K562 (cell line): ENCODE results near the gene SAV1. TPM values are rescaled to one million over a fixed set of nuclear protein-coding genes. Genes with fewer than 3 reads are reported as not detected.

Experiments used
- ATAC-seq: fragments of 200-7000 bp; cut with Tn5 transposase; 3 replicates; pipeline ENCODE4 v1.9.1; 2020; ENCODE audit warnings: moderate library complexity
- BruUV-seq: library from RNA; stranded (reverse); fragments of 400-500 nt; replicated peaks from 2 replicates; lab custom pipeline; 2021; lab: Mats Ljungman, UMichigan
- CTCF ChIA-PET: fragments of 300-600 bp; formaldehyde crosslinking; extraction: SDS; loops from one replicate; lab custom pipeline; 2021; ENCODE audit warnings: low intra/inter-chr PET ratio; lab: Yijun Ruan, JAX
- POLR2A ChIA-PET: fragments of 300-600, 350-650 bp; sonication (Branson Sonifier 250); formaldehyde crosslinking; extraction: SDS; loops from one replicate; lab custom pipeline; 2021; ENCODE audit warnings: antibody characterized with exemption, inconsistent platforms; lab: Yijun Ruan, JAX
- DNase-seq, 4 experiments: peaks; one replicate each; pipeline versions ENCODE4 v3.0.0 to v3.0.0-alpha.2; 2011 to 2018; ENCODE audit warnings: low spot score in 3 of 4, mixed read lengths in 3 of 4; ENCODE audit errors: extremely low read depth in 1 of 4
- FAIRE-seq: peaks from 2 replicates; lab custom pipeline; 2011; peaks lifted over from hg19 to GRCh38; lab: Jason Lieb, UNC
- H2AFZ ChIP-seq: 2 replicates; pipeline ENCODE4 v1.6.0; 2011; ENCODE audit warnings: low read depth, low read length, control low read depth, inconsistent platforms
- H3K27ac ChIP-seq: fragments of 200-600 bp; 3 replicates; pipeline ENCODE4 v1.8.0; 2011; ENCODE audit warnings: low read depth, mild to moderate bottlenecking, control low read depth, inconsistent platforms, low read length, moderate library complexity, mixed read lengths; ENCODE audit errors: extremely low read depth
- H3K27me3 ChIP-seq, 2 experiments: fragments of 300-600 bp in 1 of 2; 2 replicates in 1 of 2; 3 replicates in 1 of 2; pipeline versions ENCODE4 v1.6.0 to v1.8.0; 2011; ENCODE audit warnings: inconsistent platforms in 2 of 2, low read length in 2 of 2, mild to moderate bottlenecking in 1 of 2, mixed read lengths in 1 of 2, moderate library complexity in 1 of 2; ENCODE audit not compliant: control insufficient read depth in 2 of 2, insufficient read depth in 2 of 2
- H3K36me3 ChIP-seq: fragments of 300-600 bp; 3 replicates; pipeline ENCODE4 v1.8.0; 2011; ENCODE audit warnings: mild to moderate bottlenecking, low read length, inconsistent platforms; ENCODE audit not compliant: control insufficient read depth, insufficient read depth
- H3K4me1 ChIP-seq, 2 experiments: fragments of 200-600 bp in 1 of 2; replicated peaks in 1 of 2; 2 replicates in 1 of 2; 3 replicates in 1 of 2; pipeline versions ENCODE4 v1.5.1 to v1.8.0; 2011; ENCODE audit warnings: inconsistent platforms in 2 of 2, low read length in 2 of 2, mild to moderate bottlenecking in 1 of 2, mixed read lengths in 1 of 2, moderate library complexity in 1 of 2; ENCODE audit not compliant: control insufficient read depth in 2 of 2, insufficient read depth in 2 of 2
- H3K4me2 ChIP-seq: 2 replicates; pipeline ENCODE4 v1.6.1; 2011; ENCODE audit warnings: low read length, control low read depth, inconsistent platforms, mixed read lengths; ENCODE audit not compliant: insufficient read depth
- H3K4me3 ChIP-seq: fragments of 200-600 bp; sonication (generic), shearing (Covaris generic); 2 replicates; pipeline ENCODE4 v1.5.1; 2016; ENCODE audit warnings: control low read depth, inconsistent platforms
- H3K79me2 ChIP-seq: fragments of 200-600 bp; 3 replicates; pipeline ENCODE4 v1.8.0; 2011; ENCODE audit warnings: low read length, inconsistent platforms; ENCODE audit not compliant: control insufficient read depth, insufficient read depth
- H3K9ac ChIP-seq, 2 experiments: 2 replicates each; pipeline versions ENCODE4 v1.6.0 to v1.6.1; 2011; ENCODE audit warnings: low read depth in 2 of 2, low read length in 2 of 2, control low read depth in 1 of 2, inconsistent platforms in 1 of 2, mild to moderate bottlenecking in 1 of 2, mixed read lengths in 1 of 2; ENCODE audit not compliant: insufficient read depth in 1 of 2
- H3K9me1 ChIP-seq: one replicate; pipeline ENCODE4 v1.6.0; 2011; ENCODE audit warnings: inconsistent platforms, mild to moderate bottlenecking, low read length, moderate library complexity; ENCODE audit not compliant: control insufficient read depth, insufficient read depth
- H3K9me3 ChIP-seq: replicated peaks from 2 replicates; pipeline ENCODE4 v1.5.1; 2011; ENCODE audit warnings: low read depth, low read length, inconsistent platforms; ENCODE audit not compliant: control insufficient read depth, insufficient read depth
- H4K20me1 ChIP-seq: replicated peaks from 2 replicates; pipeline ENCODE4 v1.6.1; 2011; ENCODE audit warnings: low read length, inconsistent platforms, mixed read lengths; ENCODE audit not compliant: control insufficient read depth, insufficient read depth
- ARHGAP35 ChIP-seq: fragments of 450-650 bp; IDR thresholded peaks from 2 replicates; pipeline ENCODE4 v1.6.1; 2018; ENCODE audit not compliant: partially characterized antibody
- HNRNPH1 ChIP-seq: fragments of 200-400 bp; formaldehyde crosslinking; optimal IDR thresholded peaks from 2 replicates; pipeline ENCODE3; 2017; ENCODE audit warnings: low read depth, mild to moderate bottlenecking, low read length, moderate library complexity
- MYNN ChIP-seq, 2 experiments: sonication (generic); formaldehyde crosslinking in 1 of 2; IDR thresholded peaks; 2 replicates each; pipeline versions ENCODE4 v1.5.0 to v1.6.1; 2016 to 2020; ENCODE audit warnings: antibody characterized with exemption in 1 of 2, missing genetic modification reagents in 1 of 2
- NBN ChIP-seq: fragments of 450-650 bp; IDR thresholded peaks from 2 replicates; pipeline ENCODE4 v1.6.1; 2016; ENCODE audit warnings: low read depth, mild to moderate bottlenecking
- OTX1 ChIP-seq: fragments of 450-650 bp; formaldehyde crosslinking; IDR thresholded peaks from 2 replicates; pipeline ENCODE4 v1.4.0; 2022; ENCODE audit warnings: mild to moderate bottlenecking
- POU5F1 ChIP-seq: fragments of 150-350 bp; IDR thresholded peaks from 2 replicates; pipeline ENCODE4 v1.6.1; 2014; ENCODE audit warnings: borderline replicate concordance, low read length, low read depth, mild to moderate bottlenecking; ENCODE audit not compliant: partially characterized antibody
- RAD21 ChIP-seq, 2 experiments: fragments of 250-450 bp in 1 of 2; fragments of 450-650 bp in 1 of 2; sonication (Bioruptor Pico) in 1 of 2; formaldehyde crosslinking in 1 of 2; IDR thresholded peaks in 1 of 2; conservative IDR thresholded peaks in 1 of 2; 2 replicates each; pipeline versions ENCODE4 v1.4.0 to v1.8.0; 2020 to 2022; ENCODE audit warnings: mild to moderate bottlenecking in 2 of 2, moderate library complexity in 1 of 2
- RAD51 ChIP-seq: fragments of 450-650 bp; IDR thresholded peaks from 2 replicates; pipeline ENCODE4 v1.7.1; 2016; ENCODE audit warnings: low read depth, mild to moderate bottlenecking, borderline replicate concordance
- TEAD2 ChIP-seq: fragments of 450-650 bp; IDR thresholded peaks from 2 replicates; pipeline ENCODE4 v1.6.1; 2016; ENCODE audit warnings: missing genetic modification characterization, control low read depth, missing compliant biosample characterization
- XRCC5 ChIP-seq: fragments of 200-400 bp; formaldehyde crosslinking; IDR thresholded peaks from 2 replicates; pipeline ENCODE4 v1.6.1; 2017; ENCODE audit warnings: low read depth, mild to moderate bottlenecking, low read length
- ZNF143 ChIP-seq: sonication (generic); formaldehyde crosslinking; IDR thresholded peaks from 2 replicates; pipeline ENCODE4 v1.9.0; 2022; ENCODE audit warnings: mild to moderate bottlenecking, missing genetic modification reagents
- WGBS: fragments of 100-300 bp; shearing (Covaris generic); methylation state at CpG from one replicate; pipeline ENCODE4 v1.1.6; 2016; ENCODE audit warnings: low coverage, mixed read lengths; ENCODE audit not compliant: insufficient coverage; ENCODE audit errors: missing lambda C conversion rate; 5-methylcytosine and 5-hydroxymethylcytosine counted together
- in situ Hi-C: fragments of 300-500 bp; cut with MboI; formaldehyde crosslinking; loops from 4 replicates; pipeline ENCODE4 v1.15.0; 2018; ENCODE audit warnings: inconsistent platforms, mixed read lengths
- intact Hi-C: fragments of 100-400 bp; cut with micrococcal nuclease; formaldehyde crosslinking; loops from 2 replicates; pipeline ENCODE4 v1.14.2; 2022
- polyA plus RNA-seq, 8 experiments: library from polyadenylated mRNA; depleted of rRNA in 4 of 8; stranded (reverse) in 5 of 8; unstranded in 3 of 8; fragments of >200 nt; fragmentation: Nextera tagmentation in 2 of 8; fragmentation: Illumina TruSeq in 1 of 8; extraction: Ambion mirVana in 2 of 8; extraction: Trizol in 1 of 8; gene quantifications; 2 replicates each; pipeline versions ENCODE4 v1.2.1 to v1.2.3, GENCODE V29; 2011 to 2014; ENCODE audit warnings: inconsistent platforms in 1 of 8, missing spikeins in 1 of 8
- total RNA-seq, 7 experiments: library from RNA; depleted of rRNA in 6 of 7; stranded (reverse); fragments of >200 nt in 6 of 7; fragmentation: Illumina TruSeq in 2 of 7; extraction: Trizol in 2 of 7; gene quantifications; 2 replicates each; pipeline versions ENCODE4 v1.2.1 to v1.2.3, GENCODE V29; 2011 to 2021; ENCODE audit warnings: low replicate concordance in 1 of 7
- TF ChIP-seq, protein P1 (sequence below): fragments of 450-650 bp; IDR thresholded peaks from 2 replicates; pipeline ENCODE4 v1.6.1; 2018; ENCODE audit not compliant: partially characterized antibody

The SAV1 gene
- total and polyA plus RNA-seq, 9 of the 15 experiments (the other 6 are each of a cell fraction or from before 2014, with no cell fraction given) = 6.5 to 18.1 (median 16.1) TPM

DNA sequence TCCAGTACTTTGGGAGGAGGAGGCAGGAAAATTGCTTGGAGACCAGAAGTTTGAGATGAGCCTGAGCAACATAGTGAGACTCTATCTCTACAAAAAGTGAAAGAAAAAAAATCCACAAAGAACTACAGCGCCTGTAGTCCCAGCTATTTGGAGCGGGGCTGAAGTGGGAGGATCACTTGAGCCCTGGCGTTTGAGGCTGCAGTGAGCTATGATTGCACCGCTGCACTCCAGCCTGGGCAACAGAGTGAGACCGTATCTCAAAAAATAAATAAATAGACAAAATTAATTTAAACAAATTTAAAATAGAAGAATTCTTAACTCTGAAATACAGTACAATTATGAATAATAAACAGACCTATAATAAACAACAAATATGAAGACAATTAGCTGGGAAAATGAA lies 67.3 kb downstream of the SAV1 start:
- 21% methylated on average over 5 of the region's 5 CpGs for WGBS

DNA sequence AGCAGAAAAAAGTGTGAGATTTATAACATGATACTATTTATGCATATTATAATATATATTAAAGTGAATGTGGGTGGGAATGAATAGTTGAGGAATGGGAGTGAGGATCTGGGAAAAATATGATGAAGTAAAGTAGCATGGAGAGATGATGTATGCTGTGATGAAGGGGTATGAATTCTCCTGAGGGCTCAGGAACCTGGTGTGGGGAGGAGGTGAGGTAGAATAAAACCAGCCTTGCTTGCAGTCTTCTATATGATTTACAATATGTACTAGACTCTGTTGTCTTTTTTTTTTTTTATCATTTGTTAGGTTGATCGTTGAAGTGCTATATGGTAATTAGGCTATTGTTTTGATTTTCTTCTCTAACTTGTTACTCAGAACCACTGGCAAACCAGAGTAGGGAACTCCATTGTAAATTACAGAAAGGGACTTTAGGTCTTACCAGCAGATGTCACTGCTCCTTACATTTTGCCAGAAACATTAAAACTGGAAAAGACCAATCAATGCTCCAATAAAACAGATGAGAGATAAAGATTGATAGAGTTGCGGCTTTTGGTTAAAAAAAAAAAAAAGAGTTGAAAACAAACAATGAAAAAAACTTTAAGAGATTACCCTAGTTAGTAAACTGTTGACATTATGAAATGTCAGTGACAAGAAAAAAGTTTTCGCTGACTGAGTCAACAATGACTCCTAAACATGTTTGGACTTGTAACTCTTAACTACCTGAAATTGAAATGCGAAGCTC lies 68.2 kb downstream of the SAV1 start:
- Histone ChIP-seq H2AFZ (no peak overlapping the region), H4K20me1 (no peaks in the 10 kb centered on the region), H3K27ac (no peak overlapping the region), H3K9me3 (no peaks in the 10 kb centered on the region), H3K9me1 (no peaks in the 10 kb centered on the region), H3K27me3 (no peaks in the 10 kb centered on the region; a peak in 1 of 5 replicates), H3K79me2 (no peaks in the 10 kb centered on the region), H3K4me3 (no peak overlapping the region), H3K4me2 (no peak overlapping the region), H3K36me3 (no peaks in the 10 kb centered on the region), H3K9ac (no peak overlapping the region), H3K4me1 (no peaks in the 10 kb centered on the region; a peak in 1 of 5 replicates)
- in situ Hi-C loops (no loop called here), intact Hi-C loops (loop anchor here (1.0 to 10.0 kb wide), 4 partner anchors 112 to 265 kb away; no protein-coding TSS in a partner anchor)
- POLR2A ChIA-PET = no interaction called here
- WGBS = 29% methylated on average over 3 of the region's 4 CpGs
- BruUV-seq = no TSS peak
- DNase-seq (peak in 2 of 4 experiments; percentile 6 to 23), ATAC-seq (peak; percentile 61; the same call in 1 of the 3 replicates), FAIRE-seq (no peak)
- CTCF ChIA-PET = interaction anchor here (0.6 to 3.4 kb wide), 4 partner anchors 173 to 1010 kb away, joined by 3 to 16 read pairs (median 10); no protein-coding TSS in a partner anchor
- TF ChIP-seq, protein P1, sequence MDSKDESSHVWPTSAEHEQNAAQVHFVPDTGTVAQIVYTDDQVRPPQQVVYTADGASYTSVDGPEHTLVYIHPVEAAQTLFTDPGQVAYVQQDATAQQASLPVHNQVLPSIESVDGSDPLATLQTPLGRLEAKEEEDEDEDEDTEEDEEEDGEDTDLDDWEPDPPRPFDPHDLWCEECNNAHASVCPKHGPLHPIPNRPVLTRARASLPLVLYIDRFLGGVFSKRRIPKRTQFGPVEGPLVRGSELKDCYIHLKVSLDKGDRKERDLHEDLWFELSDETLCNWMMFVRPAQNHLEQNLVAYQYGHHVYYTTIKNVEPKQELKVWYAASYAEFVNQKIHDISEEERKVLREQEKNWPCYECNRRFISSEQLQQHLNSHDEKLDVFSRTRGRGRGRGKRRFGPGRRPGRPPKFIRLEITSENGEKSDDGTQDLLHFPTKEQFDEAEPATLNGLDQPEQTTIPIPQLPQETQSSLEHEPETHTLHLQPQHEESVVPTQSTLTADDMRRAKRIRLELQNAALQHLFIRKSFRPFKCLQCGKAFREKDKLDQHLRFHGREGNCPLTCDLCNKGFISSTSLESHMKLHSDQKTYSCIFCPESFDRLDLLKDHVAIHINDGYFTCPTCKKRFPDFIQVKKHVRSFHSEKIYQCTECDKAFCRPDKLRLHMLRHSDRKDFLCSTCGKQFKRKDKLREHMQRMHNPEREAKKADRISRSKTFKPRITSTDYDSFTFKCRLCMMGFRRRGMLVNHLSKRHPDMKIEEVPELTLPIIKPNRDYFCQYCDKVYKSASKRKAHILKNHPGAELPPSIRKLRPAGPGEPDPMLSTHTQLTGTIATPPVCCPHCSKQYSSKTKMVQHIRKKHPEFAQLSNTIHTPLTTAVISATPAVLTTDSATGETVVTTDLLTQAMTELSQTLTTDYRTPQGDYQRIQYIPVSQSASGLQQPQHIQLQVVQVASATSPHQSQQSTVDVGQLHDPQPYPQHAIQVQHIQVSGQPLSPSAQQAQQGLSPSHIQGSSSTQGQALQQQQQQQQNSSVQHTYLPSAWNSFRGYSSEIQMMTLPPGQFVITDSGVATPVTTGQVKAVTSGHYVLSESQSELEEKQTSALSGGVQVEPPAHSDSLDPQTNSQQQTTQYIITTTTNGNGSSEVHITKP = peak; percentile 11
- no peak for TF ChIP-seq OTX1
- peak; percentile 39 to 70 for TF ChIP-seq RAD21 (CRISPR knock-in tag; conservative IDR thresholded peaks at IDR 0.05 in 1 of 2, IDR thresholded peaks at IDR 0.05 in 1 of 2)
- TF ChIP-seq POU5F1 = no peak

More for the DNA sequence above, 67.3 kb downstream of the SAV1 start:
- Histone ChIP-seq H2AFZ (no peak overlapping the region), H3K9me3 (no peaks in the 10 kb centered on the region), H3K4me1 (no peaks in the 10 kb centered on the region; a peak in 1 of 5 replicates), H3K9ac (no peak overlapping the region), H3K4me3 (no peak overlapping the region), H3K4me2 (no peak overlapping the region), H3K36me3 (no peaks in the 10 kb centered on the region), H3K27ac (no peak overlapping the region), H4K20me1 (no peaks in the 10 kb centered on the region), H3K27me3 (no peaks in the 10 kb centered on the region; a peak in 1 of 5 replicates), H3K9me1 (no peaks in the 10 kb centered on the region), H3K79me2 (no peaks in the 10 kb centered on the region)
- CTCF ChIA-PET = interaction anchor here (0.6 to 3.4 kb wide), 3 partner anchors 172 to 233 kb away, joined by 3 to 16 read pairs (median 14); no protein-coding TSS in a partner anchor
- BruUV-seq = no TSS peak
- ATAC-seq (0 out of 3 replicates have a peak, but pooled peaks have one; percentile 26), DNase-seq (peak in 1 of 4 experiments; percentile 6), FAIRE-seq (no peak)
- in situ Hi-C loops = no loop called here
- TF ChIP-seq ZNF143 (CRISPR knock-in tag) (no peak), RAD51 (no peak), ARHGAP35 (no peak), HNRNPH1 (no peak), NBN (no peak), TEAD2 (tag) (no peak), XRCC5 (no peak), MYNN (IDR thresholded peaks at IDR 0.05) (no peak), MYNN (CRISPR knock-in tag; IDR thresholded peaks at IDR 0.05) (no peak)
- POLR2A ChIA-PET = no interaction called here
- intact Hi-C loops = loop anchor here (1.0 to 10.0 kb wide), 4 partner anchors 111 to 264 kb away; no protein-coding TSS in a partner anchor
